Measurements from ENCODE around the gene SLC9A9. TPM values are rescaled to one million over a fixed set of nuclear protein-coding genes. Genes with fewer than 3 reads are reported as not detected.
A peak's percentile ranks its signal among the peaks of the same experiment; 100 is the strongest.

SLC9A9 gene
- total RNA-seq, 4 donors from 2014 or later: 7.8 to 19.6 (median 13.4) TPM

DNA sequence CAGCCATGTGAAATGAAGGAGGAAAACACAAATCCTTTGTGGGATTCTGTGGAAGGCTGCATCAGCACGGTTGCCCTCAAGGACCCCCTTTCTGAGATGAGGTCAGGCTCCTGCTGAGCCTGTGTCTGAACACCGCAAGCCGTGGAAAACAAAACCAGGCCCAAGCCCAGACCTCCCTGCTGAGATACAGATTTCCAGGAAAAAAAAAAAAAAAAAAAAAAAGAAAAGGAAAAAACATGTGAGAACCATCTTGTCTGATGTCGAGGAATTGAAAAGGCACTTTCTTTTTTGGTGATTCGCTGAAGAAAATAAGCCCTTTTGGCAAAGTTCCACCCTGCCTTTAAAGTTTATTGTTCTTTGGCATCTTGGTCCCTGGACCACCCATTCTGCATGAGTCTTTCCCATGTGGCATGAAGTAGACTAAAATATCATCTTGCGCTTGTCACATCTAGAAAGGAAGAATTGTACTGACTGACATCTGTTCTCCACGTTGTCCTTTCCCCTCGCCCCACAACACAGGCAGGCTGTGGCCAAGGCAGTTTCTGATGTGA is 611.1 kb downstream of the SLC9A9 start:
- no peaks in the 10 kb centered on the region for H3K27me3 ChIP-seq
- no peak for TF ChIP-seq POLR2A (IDR thresholded peaks at IDR 0.05)
- TF ChIP-seq, protein P1, sequence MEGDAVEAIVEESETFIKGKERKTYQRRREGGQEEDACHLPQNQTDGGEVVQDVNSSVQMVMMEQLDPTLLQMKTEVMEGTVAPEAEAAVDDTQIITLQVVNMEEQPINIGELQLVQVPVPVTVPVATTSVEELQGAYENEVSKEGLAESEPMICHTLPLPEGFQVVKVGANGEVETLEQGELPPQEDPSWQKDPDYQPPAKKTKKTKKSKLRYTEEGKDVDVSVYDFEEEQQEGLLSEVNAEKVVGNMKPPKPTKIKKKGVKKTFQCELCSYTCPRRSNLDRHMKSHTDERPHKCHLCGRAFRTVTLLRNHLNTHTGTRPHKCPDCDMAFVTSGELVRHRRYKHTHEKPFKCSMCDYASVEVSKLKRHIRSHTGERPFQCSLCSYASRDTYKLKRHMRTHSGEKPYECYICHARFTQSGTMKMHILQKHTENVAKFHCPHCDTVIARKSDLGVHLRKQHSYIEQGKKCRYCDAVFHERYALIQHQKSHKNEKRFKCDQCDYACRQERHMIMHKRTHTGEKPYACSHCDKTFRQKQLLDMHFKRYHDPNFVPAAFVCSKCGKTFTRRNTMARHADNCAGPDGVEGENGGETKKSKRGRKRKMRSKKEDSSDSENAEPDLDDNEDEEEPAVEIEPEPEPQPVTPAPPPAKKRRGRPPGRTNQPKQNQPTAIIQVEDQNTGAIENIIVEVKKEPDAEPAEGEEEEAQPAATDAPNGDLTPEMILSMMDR (IDR thresholded peaks at IDR 0.05): no peak
- H3K4me3 ChIP-seq (replicated peaks in 1 of 3): no peak overlapping the region
- H3K9me3 ChIP-seq: no peaks in the 10 kb centered on the region
- H3K27ac ChIP-seq: peak overlapping the region in 1 of 3 donors; percentile 40
- intact Hi-C loops (cut with DNase I): no loop called here
- 59 to 65% methylated on average over 8 of the region's 8 CpGs for WGBS, 2 donors
- H3K36me3 ChIP-seq: no peaks in the 10 kb centered on the region
- H3K4me1 ChIP-seq: no peaks in the 10 kb centered on the region
- DNase-seq: no peak

DNA sequence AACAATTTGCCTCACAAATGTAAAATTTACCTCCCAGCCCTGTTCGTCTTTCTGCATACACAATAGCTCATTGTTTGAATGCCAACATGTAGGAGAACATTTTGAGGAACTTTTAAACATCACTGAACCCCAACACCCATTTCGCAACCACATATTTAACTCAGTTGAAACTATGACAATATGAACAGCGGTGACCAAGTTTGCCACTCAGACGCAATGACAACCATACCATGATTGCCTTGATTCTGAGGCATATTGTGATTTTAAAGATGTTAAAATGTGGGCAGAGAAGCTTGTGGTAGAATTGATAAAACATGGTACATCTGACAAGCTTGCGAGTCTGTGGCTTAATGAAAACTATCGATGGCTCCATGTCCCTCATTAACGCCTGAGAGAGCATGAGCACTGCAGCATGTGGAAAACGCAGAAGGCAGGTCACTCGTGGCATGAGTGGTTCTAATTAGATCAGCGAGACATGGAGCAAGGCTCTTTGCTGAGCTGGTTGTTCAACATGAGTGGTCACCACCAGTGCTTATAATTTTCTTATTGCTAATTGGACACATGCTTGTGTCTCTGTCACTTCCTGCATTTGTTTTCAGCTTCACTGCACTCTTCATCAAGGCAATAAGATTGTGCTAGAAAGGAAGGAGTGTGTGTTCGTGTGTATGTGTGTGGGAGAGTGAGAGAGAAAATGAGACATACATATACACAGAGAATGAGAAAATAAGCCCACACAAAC is 611.9 kb downstream of the SLC9A9 start:
- Histone ChIP-seq H3K36me3 (no peaks in the 10 kb centered on the region), H3K27ac (peak overlapping the region in 1 of 3 donors; percentile 40), H3K4me1 (no peaks in the 10 kb centered on the region), H3K9me3 (no peaks in the 10 kb centered on the region), H3K27me3 (no peaks in the 10 kb centered on the region), H3K4me3 (replicated peaks in 1 of 3) (no peak overlapping the region)
- TF ChIP-seq, protein P1 (IDR thresholded peaks at IDR 0.05): no peak
- TF ChIP-seq POLR2A (IDR thresholded peaks at IDR 0.05): no peak
- WGBS, 2 donors: 66 to 69% methylated on average over 11 of the region's 11 CpGs
- DNase-seq: peak; percentile 29 to 45
- intact Hi-C loops (cut with DNase I): no loop called here

DNA sequence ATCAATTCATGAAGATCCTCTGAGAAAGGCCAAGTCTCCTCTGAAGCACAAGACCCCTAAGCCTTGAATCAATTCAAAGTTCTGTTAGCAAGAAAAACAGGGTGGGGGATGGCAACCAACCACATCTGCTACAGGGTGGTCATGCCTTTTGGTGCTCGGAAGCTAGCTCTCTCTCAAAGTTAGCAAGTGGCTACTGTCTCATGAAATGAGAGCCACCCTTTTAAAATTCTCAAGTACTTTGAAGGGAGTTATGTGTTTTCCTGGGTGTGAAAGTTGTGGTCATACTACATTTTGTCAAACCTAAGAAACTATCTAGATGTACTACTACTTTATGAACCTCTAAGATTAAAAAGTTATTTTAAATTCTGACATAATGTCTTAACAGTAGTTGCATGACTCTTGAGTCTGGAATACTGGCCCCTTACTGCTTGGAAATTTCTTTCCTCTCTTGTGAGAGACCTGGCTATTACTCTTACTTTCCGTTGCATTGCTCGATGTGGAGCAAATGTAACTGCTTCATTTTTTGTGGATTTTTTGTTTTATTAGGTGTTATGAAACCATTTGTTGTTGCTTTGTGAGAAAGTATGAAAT is 612.6 kb downstream of the SLC9A9 start:
- intact Hi-C loops (cut with DNase I): no loop called here
- no peaks in the 10 kb centered on the region for H3K4me1 ChIP-seq
- no peaks in the 10 kb centered on the region for H3K9me3 ChIP-seq
- no peaks in the 10 kb centered on the region for H3K27me3 ChIP-seq
- TF ChIP-seq, protein P1 (IDR thresholded peaks at IDR 0.05): no peak
- TF ChIP-seq POLR2A (IDR thresholded peaks at IDR 0.05): no peak
- no peak overlapping the region for H3K27ac ChIP-seq
- no peaks in the 10 kb centered on the region for H3K36me3 ChIP-seq
- whole genome bisulfite sequencing, 2 donors: 97% methylated on average over 3 of the region's 3 CpGs
- H3K4me3 ChIP-seq (replicated peaks in 1 of 3): no peak overlapping the region
- no peak for DNase-seq

DNA sequence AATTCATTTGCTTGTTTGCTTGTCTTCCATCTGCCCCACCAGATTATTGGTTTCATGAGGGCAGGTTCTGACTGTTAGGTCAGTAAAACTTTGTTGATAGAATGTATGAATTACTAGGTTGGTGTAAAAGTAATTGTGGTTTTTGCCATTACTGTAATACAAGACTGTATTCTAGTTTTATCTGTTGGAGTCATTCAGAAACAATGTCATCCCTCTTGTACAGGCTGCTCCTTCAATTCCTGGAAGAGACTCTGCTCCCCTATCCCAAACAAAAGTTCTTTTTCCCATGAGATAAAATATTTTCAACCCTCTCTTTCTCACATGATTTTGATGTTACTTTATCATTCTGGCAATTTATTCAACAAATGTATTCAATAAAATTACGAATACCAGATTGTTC is 613.7 kb downstream of the SLC9A9 start:
- no peak overlapping the region for H3K27ac ChIP-seq
- H3K4me3 ChIP-seq (replicated peaks in 1 of 3): no peak overlapping the region
- no peaks in the 10 kb centered on the region for H3K9me3 ChIP-seq
- no peaks in the 10 kb centered on the region for H3K27me3 ChIP-seq
- H3K4me1 ChIP-seq: no peaks in the 10 kb centered on the region
- TF ChIP-seq POLR2A (IDR thresholded peaks at IDR 0.05): no peak
- TF ChIP-seq, protein P1 (IDR thresholded peaks at IDR 0.05): no peak
- no peak for DNase-seq
- H3K36me3 ChIP-seq: no peaks in the 10 kb centered on the region
- WGBS, 2 donors: 74 to 88% methylated on average over 1 of the region's 1 CpG
- intact Hi-C loops (cut with DNase I): no loop called here

DNA sequence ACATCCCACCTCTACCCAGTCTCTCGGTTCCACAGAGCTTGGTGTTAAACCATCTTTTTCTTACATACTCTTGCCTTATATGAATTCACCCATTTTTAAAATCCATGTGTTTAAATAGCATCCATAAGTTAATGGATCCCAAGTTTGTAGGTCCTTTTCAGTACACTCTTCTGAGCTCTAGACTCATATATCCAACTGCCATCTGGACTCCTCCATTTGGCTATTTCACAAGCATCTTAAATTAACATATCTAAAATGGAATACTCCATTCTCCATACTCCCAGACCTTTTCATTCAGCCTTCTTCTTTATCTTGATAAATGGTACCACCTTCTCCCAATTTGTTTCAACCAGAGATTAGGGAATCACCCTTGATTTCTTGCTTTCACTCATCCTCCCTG is 615.3 kb downstream of the SLC9A9 start:
- Histone ChIP-seq H3K9me3 (no peaks in the 10 kb centered on the region), H3K36me3 (no peaks in the 10 kb centered on the region), H3K27me3 (no peaks in the 10 kb centered on the region), H3K4me1 (no peaks in the 10 kb centered on the region), H3K4me3 (replicated peaks in 1 of 3) (no peak overlapping the region), H3K27ac (no peak overlapping the region)
- 92 to 95% methylated on average over 1 of the region's 1 CpG for WGBS, 2 donors
- intact Hi-C loops (cut with DNase I): no loop called here
- TF ChIP-seq, protein P1 (IDR thresholded peaks at IDR 0.05): no peak
- no peak for TF ChIP-seq POLR2A (IDR thresholded peaks at IDR 0.05)
- no peak for DNase-seq

Data from thyroid gland (tissue), 4 donors.